ENCODE measurements around the gene HBP1.
A peak's percentile ranks its signal among the peaks of the same experiment; 100 is the strongest.
"Not testable (repeated sequence)": the region's sequence is repeated elsewhere in the genome, so short reads cannot be mapped to it uniquely, and the experiment has no call there.

Gene HBP1, protein sequence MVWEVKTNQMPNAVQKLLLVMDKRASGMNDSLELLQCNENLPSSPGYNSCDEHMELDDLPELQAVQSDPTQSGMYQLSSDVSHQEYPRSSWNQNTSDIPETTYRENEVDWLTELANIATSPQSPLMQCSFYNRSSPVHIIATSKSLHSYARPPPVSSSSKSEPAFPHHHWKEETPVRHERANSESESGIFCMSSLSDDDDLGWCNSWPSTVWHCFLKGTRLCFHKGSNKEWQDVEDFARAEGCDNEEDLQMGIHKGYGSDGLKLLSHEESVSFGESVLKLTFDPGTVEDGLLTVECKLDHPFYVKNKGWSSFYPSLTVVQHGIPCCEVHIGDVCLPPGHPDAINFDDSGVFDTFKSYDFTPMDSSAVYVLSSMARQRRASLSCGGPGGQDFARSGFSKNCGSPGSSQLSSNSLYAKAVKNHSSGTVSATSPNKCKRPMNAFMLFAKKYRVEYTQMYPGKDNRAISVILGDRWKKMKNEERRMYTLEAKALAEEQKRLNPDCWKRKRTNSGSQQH

DNA sequence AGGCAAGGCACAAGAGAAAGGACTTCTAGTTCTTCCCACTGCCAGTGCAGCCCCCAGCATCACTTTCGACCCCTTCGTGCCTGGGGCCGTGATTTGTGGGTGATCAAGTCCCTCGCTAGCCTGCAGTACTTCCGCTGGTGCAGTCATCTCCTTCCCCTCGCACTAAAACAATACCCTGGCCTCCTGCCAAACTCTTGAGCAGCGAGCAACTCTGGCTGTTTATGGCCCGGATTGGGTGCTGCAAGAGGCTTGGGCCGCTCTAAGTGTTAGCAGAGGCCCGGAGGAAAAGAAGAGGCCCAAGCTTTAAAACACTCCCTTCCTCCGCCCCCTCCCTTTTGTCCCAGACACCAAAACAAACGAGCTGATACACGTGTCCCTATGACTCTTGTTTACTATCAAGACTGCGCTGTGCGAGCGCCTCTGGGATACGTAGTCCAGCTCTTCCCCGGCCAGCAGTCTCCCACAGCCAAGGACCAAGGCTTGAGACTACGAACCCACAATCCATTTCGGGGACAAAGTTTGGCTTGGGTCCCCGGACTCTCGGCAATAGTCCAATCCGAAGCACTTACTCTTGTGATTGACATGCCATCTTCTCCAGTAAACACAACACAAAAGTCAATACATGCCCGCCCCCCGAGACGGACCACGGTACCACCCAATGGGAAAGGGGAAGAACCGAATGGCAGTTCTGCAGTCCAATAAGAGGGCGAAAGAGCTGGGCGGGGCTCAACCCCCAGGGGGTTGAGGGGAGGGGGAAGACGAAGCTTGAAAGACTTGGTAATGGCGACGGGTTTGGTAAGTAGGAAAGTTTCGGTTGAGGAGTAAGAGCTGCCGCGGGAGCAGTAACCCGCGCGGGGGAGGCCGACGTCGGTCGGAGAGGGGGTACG, at the start of gene HBP1:
TSS of gene HBP1 (plus strand) at position 771 of the 887 bp plus-strand sequence. CDS start 10,891 bp downstream, outside the sequence.
- peak; percentile 86 to 96 for DNase-seq (ENCODE audit: low read depth in 2 of 2)

DNA sequence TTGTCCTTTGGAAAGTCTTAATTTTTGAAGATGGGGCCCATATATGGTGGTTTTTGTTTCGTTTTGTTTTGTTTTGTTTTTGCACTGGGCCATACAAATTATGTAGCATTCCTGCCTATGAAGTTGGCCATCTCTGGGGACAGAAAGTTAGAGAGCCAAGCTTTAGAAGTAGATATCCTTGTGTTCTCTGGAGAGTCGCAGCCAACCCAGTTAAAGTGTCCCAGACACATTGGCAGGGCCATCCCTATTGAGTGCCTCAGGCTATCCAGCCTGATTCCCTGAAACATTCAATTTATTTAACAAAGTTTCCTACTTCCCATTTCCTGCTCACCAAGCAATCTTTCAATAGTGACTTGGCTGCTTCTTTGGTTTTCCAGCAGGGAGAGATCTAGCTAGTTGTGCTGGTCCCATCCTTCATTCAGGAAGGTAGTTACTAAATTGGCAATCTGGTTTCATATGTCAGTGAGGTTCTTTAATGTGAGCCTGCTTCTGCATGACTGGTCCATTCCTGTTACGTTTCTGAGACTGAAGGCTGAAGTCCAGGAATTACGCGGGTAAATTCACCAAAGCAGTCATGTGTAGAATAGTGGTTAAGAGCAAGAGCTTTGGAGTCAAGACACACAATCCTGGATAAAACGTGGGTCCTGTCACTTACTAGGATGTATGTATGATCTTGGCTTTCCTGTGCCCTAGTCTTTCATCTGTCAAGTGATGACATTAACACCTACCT, 49.3 kb upstream of the HBP1 start:
- no peak for DNase-seq (ENCODE audit: low read depth in 2 of 2)

DNA sequence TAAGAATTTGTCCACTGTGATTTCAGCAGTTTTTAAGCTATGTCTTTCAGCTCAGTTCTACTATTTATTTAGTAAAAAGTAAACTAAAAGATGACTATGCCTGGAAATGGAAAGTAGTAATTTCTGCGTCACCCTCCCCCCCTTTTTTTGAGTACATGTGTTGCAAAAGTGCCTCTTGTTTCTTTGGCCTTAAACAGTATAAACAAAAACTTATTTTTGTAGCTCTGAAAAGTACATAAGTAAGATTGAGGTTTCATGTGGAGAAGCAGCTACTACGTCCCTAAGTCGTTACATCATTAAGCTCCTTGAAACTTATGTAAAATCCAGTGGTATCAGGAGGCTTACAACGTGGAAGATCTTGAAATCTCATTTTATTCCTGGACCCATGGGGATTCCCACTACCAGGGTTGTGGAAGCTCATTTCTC, 46.3 kb upstream of the HBP1 start:
- DNase-seq (ENCODE audit: low read depth in 2 of 2): no peak

DNA sequence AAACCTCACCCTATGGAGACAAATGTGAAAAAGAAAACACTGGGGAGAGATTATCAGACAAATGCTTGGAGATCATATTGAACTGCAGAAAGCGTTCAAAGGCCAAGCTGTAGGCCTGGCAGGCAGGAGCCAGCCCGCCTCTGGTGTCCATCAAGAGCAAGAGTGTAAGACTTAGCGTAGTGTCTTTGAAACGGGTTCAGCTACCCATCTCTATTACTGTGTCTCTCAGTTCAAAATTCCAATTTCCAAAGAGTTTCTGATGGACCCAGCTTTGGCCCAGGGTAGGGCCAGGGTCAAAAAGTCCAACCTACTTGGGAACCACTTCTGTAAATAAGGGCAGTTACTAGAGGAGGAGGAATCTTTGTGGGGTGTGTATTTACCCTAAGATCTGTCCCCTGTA, 45.4 kb upstream of the HBP1 start:
- no peak for DNase-seq (ENCODE audit: low read depth in 2 of 2)

DNA sequence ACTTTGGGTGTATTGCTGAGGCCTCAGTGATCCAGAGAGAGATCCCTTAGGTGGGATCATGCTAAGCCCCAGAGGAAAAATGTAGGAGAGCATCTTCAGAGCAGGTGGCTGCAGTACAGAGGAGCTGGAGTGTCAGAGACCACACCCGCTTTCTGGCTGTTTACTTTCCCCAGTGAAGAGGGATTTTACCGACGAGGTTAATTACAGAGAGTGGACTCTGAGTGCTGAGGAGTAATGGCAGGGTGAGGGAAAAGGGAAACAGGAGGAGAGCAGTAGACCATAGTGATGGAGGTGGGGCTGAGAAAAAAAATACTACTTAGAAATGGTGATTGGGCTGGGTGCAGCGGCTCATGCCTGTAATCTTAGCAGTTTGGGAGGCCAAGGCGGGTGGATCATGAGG, 43.3 kb upstream of the HBP1 start:
- no peak for DNase-seq (ENCODE audit: low read depth in 2 of 2)

DNA sequence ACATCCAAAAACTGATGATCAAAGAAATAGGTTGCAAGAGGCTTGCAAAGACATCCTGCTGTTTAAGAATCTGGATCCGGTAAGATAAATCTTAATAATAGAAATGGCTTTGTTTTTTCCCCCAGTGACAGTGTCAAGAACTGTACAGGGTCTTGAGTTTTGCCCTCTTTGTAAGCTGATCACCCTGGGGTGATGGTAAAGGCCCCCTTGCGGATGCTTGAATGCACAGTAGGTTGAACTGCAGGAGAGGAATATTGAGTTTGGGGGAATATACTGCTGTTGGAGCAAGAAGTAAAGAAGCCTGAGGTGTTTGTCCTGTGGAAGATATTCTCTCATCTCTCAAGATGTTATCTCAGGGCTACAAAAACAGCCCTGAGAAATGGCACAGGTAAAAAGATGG, 40.6 kb upstream of the HBP1 start:
- no peak for DNase-seq (ENCODE audit: low read depth in 2 of 2)

DNA sequence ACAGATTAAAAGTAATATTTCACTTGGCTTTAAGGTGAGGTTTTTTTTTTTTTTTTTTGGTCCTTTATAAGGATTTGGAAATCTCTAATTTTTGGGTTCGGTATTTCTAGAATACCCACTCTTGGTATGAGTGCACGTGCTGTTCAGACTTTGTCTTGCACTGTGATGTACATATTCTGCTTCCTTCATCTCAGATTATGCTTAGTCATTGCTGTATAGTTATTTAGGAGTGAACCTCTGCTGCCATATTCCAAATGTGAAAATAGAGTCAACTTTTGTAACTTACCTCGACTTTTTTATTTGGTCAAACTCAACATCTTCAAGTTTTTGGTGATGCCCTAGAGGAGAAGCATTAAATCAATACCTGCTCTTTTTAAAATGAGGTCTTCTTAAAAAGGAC, 40.1 kb upstream of the HBP1 start:
- DNase-seq (ENCODE audit: low read depth in 2 of 2): no peak

DNA sequence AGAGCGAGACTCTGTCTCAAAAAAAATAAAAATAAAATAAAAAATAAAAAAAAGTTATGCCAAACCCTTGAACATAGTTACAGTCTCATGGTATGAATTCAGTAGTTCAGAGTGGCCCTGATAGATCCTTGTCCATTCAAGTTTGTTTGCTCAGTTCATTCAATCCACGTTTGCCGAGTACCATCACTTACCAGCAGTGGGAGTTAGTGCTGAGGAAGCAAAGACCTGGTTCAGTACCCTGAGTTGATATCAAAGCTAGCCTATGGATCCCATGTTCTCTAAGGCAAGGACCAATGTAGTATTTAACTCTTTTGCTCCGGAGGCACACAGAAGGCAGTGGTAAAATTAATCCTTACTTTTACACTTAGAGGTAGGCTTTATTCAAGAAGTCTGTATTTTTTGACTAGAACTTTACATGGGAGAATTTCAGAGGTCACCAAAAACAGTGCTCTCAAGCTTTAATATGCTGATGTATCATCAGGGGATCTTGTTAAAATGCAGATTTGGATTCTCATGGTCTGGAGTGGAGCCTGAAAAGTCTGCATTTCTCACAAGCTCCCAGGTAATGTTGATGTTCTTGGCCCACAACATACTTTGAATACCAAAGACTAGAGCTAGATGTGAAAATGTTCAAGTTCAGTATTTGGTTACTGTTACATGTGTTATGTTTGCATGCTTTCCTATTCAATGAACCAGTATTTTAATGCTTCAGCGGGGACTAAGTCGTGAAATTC, 38.1 kb upstream of the HBP1 start:
- DNase-seq (ENCODE audit: low read depth in 2 of 2): no peak

DNA sequence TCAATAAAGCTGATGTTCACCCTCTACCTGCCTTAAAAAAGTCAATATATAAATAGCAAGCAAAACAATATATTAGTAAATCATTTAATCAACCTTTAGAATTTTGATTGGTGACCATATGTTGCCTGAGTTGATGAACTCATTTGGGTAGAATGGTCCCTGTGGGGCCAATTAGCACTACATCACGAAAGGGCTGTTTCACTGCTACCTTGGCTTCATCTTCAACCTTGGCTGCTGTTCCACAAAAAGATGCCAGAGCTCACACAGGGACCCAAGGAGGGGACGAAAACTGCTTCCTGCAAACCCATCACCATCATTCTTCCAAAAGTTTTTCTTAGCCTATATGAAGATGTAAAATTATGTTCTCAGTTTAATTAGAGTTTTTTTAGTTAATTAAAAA, 35.4 kb upstream of the HBP1 start:
- DNase-seq (ENCODE audit: low read depth in 2 of 2): no peak

DNA sequence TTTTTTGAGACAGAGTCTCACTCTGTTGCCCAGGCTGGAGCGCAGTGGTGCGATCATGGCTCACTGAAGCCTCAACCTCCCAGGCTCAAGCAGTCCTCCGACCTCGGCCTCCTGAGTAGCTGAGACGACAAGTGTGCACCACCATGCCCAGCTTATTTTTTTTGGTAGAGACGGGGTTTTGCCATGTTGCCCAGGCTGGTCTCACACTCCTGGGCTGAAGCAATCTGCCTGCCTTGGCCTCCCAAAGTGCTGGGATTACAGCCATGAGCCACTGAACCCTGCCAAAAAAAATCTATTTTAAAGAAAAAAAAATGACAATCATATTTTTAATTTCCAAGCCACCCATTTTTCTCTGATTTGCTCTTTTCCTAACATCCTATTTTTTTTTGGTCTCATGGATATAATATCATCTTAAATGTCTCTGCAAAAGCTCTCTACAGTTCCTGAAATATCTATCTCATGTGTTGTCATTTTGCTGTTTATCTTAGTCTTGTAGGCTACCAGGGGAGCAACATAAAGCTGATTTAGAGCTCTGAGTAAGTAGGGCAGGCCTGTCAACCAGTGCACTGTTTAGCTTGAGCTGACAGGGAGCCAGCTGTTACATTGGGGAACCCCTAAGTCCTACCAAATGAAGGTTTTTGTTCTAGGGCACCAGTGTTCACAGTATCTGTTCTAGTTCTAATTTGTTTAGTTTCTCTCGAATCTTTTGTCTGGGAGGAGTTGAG, 29.9 kb upstream of the HBP1 start:
- DNase-seq (ENCODE audit: low read depth in 2 of 2): no peak

DNA sequence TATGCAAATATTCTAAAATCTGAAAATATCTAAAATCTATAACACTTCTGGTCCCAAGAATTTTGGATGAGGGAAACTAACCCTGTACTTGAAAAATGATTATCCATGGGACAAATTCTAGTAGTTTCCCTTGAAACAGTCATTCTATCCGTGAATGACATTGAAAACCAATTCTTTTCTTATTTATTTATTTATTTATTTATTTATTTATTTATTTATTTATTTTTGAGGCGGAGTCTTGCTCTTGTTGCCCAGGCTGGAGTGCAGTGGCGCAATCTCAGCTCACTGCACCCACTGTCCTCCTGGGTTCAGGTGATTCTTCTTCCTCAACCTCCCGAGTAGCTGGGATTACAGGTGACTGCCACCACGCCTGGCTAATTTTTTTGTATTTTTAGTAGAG, 24.9 kb upstream of the HBP1 start:
- not testable (repeated sequence) for DNase-seq (ENCODE audit: low read depth in 2 of 2)

DNA sequence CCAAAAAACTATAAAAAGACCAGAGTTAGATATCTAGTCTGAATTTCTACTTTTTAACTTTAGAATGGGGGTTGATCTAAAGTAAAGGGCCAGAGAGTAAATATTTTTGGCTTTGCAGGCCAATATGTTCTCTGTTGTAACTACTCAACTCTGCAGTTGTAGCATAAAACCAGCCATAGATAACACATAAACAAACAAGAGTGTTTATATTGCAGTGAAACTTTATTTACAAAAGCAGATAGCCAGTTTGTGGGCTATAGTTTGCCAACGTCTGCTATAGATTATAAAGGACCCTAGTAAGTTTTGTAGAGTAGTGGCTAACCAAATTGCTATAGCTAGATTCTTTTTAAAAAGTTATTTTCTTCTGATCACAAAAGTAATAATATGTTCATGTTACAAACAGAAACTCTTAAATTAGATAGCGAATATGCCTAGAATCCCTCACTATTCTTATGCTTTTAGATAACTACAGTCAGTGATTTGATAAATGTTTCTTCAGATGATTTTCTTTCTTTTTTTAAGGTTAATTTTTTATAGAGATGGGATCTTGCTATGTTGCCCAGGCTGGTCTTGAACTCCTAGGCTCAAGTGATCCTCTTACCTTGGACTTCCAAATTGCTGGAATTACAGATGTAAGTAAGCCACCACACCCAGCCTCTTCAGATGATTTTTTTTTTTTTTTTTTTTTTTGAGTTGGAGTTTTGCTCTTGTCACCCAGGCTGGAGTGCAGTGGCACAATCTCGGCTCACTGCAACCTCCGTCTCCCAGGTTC, 23.6 kb upstream of the HBP1 start:
- no peak for DNase-seq (ENCODE audit: low read depth in 2 of 2)

DNA sequence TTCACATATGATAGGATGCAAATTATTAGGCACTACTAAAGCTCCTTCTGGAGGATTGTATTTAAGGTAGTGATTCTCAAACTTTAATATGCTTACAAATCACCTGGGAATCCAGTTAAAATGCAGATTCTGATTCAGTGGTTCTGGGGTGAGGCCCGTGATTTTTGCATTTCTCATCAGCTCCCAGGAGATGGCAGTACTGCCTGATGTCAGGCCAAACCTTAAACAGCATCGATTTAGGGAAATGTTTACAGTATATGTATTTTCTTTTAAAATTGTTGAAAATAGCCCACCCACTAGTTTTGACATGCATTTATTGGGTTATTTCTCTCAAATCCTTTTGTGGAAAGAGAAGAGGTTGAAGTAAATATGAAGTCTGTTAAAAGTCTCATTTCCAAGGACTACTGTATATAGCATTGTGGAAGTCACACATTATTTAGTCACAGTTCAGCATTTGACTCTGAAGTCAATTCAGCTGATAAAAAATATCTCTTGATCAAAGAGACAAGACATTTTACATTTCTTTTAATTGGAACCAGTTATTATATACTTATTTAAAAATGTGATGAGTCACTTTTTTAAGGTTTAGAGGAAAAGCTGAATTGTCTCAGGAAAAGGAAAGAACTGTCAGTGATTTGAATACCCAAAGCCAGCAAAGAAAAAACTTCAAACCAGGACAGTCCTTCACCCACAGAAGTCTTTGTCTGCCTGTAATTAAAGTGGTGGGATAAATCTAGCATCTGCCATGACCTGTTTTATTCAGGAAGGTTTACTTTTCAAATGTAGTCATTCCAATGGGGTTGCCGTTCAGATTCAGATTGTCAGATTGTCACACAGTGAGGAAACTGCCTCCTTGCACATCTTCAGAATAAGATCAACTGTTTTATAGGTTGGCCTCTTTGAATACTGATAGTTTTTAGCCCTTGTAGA, 21.1 kb upstream of the HBP1 start:
- DNase-seq (ENCODE audit: low read depth in 2 of 2): no peak

DNA sequence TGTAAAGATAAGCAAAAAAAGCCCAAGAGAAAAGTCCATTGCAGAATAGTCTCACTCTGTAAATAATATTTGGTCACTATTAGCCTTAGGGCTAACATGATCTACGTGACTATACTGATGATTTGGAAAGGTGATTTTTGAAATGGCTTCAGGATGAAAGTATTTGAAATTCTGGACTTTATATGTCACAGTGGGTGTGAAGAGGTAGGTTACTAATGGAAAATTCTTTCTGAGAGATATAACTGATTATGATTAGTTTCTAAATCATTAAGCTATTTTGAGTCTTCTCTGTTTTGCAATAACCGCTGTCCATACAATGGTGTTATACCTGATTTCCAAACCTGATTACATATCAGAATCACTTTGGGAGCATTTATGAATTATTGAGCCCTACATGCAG, 20.1 kb upstream of the HBP1 start:
- DNase-seq (ENCODE audit: low read depth in 2 of 2): no peak

DNA sequence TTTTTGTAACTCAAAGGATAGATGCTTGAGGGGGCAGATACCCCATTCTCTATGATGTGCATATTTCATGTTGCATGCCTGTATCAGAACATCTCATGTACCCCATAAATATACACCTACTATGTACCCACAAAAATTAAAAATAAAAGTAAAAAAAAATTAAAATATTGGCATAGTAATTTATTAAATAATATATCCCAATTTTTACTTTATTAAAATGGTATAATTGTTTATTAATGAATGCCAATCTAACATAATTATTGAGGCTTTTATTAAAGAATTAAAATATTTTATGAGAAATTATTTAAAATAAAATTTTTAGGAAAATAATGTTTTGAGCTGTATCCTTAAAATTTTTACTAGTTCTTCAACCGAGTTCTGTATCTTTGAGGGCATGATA, 18.9 kb upstream of the HBP1 start:
- no peak for DNase-seq (ENCODE audit: low read depth in 2 of 2)

DNA sequence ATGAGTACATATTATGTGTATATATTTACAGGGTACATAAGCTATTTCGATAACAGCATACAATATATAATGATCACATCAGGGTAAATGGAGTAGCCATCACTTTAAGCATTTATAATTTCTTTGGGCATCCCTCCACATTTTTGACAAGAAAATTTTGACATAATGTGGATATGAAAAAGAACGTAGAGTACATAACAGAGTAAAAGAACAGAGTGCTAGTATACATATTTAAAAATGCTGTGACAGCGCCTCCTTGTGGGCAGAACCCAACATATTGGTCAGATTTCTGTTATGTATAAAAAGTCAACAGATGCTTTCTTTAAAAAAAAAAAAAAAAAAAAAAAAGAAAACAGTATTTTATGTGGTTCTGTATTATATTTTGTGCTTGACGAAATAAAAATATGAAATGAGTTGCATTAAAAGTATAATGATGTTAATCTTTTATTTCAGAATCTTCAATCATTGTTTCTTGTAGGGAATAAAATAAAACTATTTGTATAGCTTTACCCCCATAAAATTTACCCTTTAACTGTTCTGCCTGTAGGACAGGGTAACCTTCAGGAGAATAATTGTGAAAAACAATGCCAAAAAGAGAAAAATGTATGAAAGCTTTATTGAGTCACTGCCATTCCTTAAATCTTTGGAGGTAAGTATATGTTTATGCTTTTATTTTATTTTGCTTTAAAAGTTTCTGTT, 18.3 kb upstream of the HBP1 start:
- DNase-seq (ENCODE audit: low read depth in 2 of 2): peak; percentile 27 to 55

DNA sequence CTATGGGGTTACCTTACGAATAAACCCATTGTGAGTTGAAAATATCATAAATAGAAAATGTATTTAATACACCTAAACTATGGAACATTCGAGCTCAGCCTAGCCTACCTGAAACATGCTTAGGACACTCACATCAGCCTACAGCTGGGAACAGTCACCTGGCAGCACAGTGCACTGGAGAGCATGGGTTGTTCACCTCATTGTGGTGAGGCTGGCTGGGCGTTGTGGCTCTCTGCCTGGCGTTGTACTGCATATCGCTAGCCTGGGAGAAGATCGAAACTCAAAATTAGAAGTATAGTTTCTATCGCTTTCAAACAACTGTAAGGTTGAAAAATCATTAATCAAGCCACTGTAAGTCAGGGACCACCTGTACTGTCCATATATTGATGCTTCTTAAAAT, 17.3 kb upstream of the HBP1 start:
- DNase-seq (ENCODE audit: low read depth in 2 of 2): no peak

DNA sequence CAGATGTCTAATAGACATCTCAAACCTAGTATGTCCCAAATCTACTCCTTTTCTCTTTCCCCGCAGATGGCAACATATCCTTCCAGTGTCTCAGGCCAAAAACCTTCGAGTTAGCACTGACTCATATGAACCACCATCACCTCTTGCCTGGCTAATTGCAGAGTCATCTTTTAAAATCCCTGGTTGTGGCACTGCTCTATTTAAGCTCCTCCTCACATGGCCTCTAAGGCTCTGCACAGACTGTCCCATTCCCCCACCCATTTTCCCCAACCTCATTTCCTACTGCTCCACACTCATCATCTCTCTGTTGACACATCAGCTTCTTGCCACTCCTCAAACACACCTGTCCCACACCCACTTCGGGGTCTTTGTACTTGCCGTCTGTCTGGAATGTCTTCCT, 16.8 kb upstream of the HBP1 start:
- no peak for DNase-seq (ENCODE audit: low read depth in 2 of 2)
